Spleen (tissue), 7 donors: Measurements from ENCODE around the gene RERE.

ENCODE experiments used
- POLR2A ChIP-seq, 3 donors: fragments of 450-650 bp; IDR thresholded peaks; one replicate each; pipeline ENCODE4 v1.5.1; 2017; ENCODE audit warnings: antibody characterized with exemption in 3 of 3, mild to moderate bottlenecking in 1 of 3
- POLR2AphosphoS5 ChIP-seq, 3 donors: sonication (generic); formaldehyde crosslinking; IDR thresholded peaks; one replicate each; pipeline ENCODE4 v1.5.1; 2017; ENCODE audit warnings: antibody characterized with exemption in 3 of 3
- TF ChIP-seq, protein P1 (sequence below), 11 experiments: fragments of 200-600 bp in 7 of 11; fragments of 450-650 bp in 4 of 11; sonication (generic) in 4 of 11; IDR thresholded peaks in 8 of 11; conservative IDR thresholded peaks in 3 of 11; 1 replicate in 7 of 11; 2 replicates in 4 of 11; pipeline versions ENCODE4 v1.4.0 to v1.8.0; 2016 to 2021; ENCODE audit warnings: antibody characterized with exemption in 11 of 11, inconsistent platforms in 4 of 11, mild to moderate bottlenecking in 1 of 11
- donor health status: DM: no; HTN: no; CAD: no; lungs with moderate emphysema.
- donor health status: DM: no; HTN: no; CAD: no.
- donor health status: DM: no; HTN: no; CAD: no.

DNA sequence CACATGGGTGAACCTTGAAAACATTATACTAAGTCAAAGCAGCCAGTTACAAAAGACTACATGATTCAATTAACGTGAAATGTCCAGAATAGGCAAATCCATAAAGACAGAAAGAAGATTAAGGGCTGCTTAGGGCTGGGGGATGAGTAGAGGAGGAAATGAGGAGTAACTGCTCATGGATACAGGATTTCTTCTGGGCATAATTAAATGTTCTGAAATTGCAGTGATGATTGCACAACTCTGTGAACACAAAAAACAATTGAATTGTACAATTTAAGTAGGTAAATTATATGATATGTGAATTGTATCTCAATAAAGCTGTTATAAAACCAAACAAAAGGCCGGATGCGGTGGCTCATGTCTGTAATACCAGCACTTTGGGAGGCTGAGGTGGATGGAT, 52.2 kb downstream of the RERE start:
- TF ChIP-seq, protein P1, sequence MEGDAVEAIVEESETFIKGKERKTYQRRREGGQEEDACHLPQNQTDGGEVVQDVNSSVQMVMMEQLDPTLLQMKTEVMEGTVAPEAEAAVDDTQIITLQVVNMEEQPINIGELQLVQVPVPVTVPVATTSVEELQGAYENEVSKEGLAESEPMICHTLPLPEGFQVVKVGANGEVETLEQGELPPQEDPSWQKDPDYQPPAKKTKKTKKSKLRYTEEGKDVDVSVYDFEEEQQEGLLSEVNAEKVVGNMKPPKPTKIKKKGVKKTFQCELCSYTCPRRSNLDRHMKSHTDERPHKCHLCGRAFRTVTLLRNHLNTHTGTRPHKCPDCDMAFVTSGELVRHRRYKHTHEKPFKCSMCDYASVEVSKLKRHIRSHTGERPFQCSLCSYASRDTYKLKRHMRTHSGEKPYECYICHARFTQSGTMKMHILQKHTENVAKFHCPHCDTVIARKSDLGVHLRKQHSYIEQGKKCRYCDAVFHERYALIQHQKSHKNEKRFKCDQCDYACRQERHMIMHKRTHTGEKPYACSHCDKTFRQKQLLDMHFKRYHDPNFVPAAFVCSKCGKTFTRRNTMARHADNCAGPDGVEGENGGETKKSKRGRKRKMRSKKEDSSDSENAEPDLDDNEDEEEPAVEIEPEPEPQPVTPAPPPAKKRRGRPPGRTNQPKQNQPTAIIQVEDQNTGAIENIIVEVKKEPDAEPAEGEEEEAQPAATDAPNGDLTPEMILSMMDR (IDR thresholded peaks at IDR 0.05 in 8 of 11, conservative IDR thresholded peaks at IDR 0.05 in 3 of 11) = no peak
- TF ChIP-seq POLR2AphosphoS5 (IDR thresholded peaks at IDR 0.05) = no peak
- no peak for TF ChIP-seq POLR2A (IDR thresholded peaks at IDR 0.05)
